Endothelial cell of umbilical vein (primary cell): Measurements from ENCODE around the gene ZSWIM5.

Source experiments
- EZH2 ChIP-seq: IDR thresholded peaks from 2 replicates; pipeline ENCODE4 v1.6.1; 2012; ENCODE audit warnings: borderline replicate concordance, low read depth, mild to moderate bottlenecking, moderate library complexity, low read length, inconsistent platforms; ENCODE audit not compliant: severe bottlenecking
- JUN ChIP-seq: IDR thresholded peaks from 2 replicates; pipeline ENCODE4 v1.6.1; 2011; ENCODE audit warnings: borderline replicate concordance, low read depth; ENCODE audit not compliant: insufficient read length, insufficient read depth

DNA sequence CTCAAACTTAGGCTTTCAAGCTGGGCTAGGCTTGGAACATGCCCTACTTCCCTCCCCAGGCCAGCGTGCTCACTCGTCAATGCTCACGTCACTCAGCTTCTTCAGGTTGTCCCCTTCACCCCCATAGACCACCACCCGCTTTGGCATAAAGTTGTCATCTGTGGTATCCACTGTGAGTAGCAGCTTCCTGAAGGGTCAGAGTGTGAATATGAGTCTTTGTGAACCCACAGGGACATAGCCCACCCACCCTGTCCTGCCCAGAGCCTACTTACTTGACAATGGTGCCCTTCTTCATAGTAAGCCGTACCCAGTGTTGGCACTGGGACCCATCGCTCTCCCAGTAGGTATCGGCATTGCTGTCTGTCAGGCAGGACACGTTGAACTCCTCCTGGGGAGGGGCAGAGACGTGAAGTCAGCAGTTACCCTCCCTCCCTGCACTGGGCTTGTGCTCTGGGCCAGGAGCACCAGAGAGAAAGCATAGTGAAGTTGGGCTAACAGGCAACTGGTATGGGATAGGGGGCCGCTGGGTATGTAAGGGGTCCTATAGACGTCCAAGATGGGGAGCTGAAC, 197.0 kb downstream of the ZSWIM5 start:
- TF ChIP-seq JUN, result no peak
- no peak for TF ChIP-seq EZH2
